ENCODE results near the gene NCKIPSD. TPM values are rescaled to one million over a fixed set of nuclear protein-coding genes. Genes with fewer than 3 reads are reported as not detected.

Gene NCKIPSD
- total and polyA plus RNA-seq, 2 experiments from 2014 or later: 19.9 to 22.9 TPM

- no peaks in the 10 kb centered on the region for H3K79me2 ChIP-seq
- H3K9me3 ChIP-seq (ENCODE audit: low read depth): no peaks in the 10 kb centered on the region
- H3K27me3 ChIP-seq: no peaks in the 10 kb centered on the region
- H2AFZ ChIP-seq: no peak overlapping the region
- H3K9me2 ChIP-seq (replicated peaks; ENCODE audit: insufficient read depth): no peaks in the 10 kb centered on the region
- no peak overlapping the region for H3K4me2 ChIP-seq
- H3K4me3 ChIP-seq: no peak overlapping the region
- H3K36me3 ChIP-seq (replicated peaks; ENCODE audit: insufficient read depth, low read depth): no peaks in the 10 kb centered on the region
- H4K20me1 ChIP-seq (ENCODE audit: insufficient read depth, poor library complexity, severe bottlenecking): no peaks in the 10 kb centered on the region
- TF ChIP-seq EZH2phosphoT487 (IDR thresholded peaks at IDR 0.05; ENCODE audit: low read depth, severe bottlenecking, unreplicated experiment) (no peak), CTCF (IDR thresholded peaks at IDR 0.05; ENCODE audit: poor library complexity) (no peak), EZH2 (IDR thresholded peaks at IDR 0.05; ENCODE audit: borderline replicate concordance) (no peak)
- DNase-seq (ENCODE audit: low spot score): no peak
- WGBS (ENCODE audit: low lambda C conversion rate, missing lambda C conversion rate): 96% methylated on average over 12 of the region's 12 CpGs
- H3K27ac ChIP-seq: no peak overlapping the region
- no peaks in the 10 kb centered on the region for H3K4me1 ChIP-seq (ENCODE audit: insufficient read depth)
These were observed 30.7 kb downstream of the NCKIPSD start for GRCh38 chr3:48655063-48655462.

GRCh38 chr3:48652923-48653715 lies 32.6 kb downstream of the NCKIPSD start:
- Histone ChIP-seq H3K9me3 (ENCODE audit: low read depth) (no peaks in the 10 kb centered on the region), H3K4me3 (no peak overlapping the region), H3K36me3 (replicated peaks; ENCODE audit: insufficient read depth, low read depth) (no peaks in the 10 kb centered on the region), H3K4me2 (no peak overlapping the region), H3K27me3 (no peaks in the 10 kb centered on the region), H3K79me2 (no peaks in the 10 kb centered on the region), H3K4me1 (ENCODE audit: insufficient read depth) (no peaks in the 10 kb centered on the region), H2AFZ (no peak overlapping the region), H4K20me1 (ENCODE audit: insufficient read depth, poor library complexity, severe bottlenecking) (no peaks in the 10 kb centered on the region), H3K9me2 (replicated peaks; ENCODE audit: insufficient read depth) (no peaks in the 10 kb centered on the region), H3K27ac (no peak overlapping the region)
- 96% methylated on average over 15 of the region's 15 CpGs for WGBS (ENCODE audit: low lambda C conversion rate, missing lambda C conversion rate)
- TF ChIP-seq CTCF (IDR thresholded peaks at IDR 0.05; ENCODE audit: poor library complexity) (no peak), EZH2 (IDR thresholded peaks at IDR 0.05; ENCODE audit: borderline replicate concordance) (no peak), EZH2phosphoT487 (IDR thresholded peaks at IDR 0.05; ENCODE audit: low read depth, severe bottlenecking, unreplicated experiment) (no peak)
- DNase-seq (ENCODE audit: low spot score): no peak

- no peak overlapping the region for H3K27ac ChIP-seq
- no peaks in the 10 kb centered on the region for H3K27me3 ChIP-seq
- WGBS (ENCODE audit: low lambda C conversion rate, missing lambda C conversion rate): 88% methylated on average over 11 of the region's 11 CpGs
These were observed 33.9 kb downstream of the NCKIPSD start for GRCh38 chr3:48651771-48652170.

More at GRCh38 chr3:48651771-48652170, 33.9 kb downstream of the NCKIPSD start:
- Histone ChIP-seq H3K79me2 (no peaks in the 10 kb centered on the region), H3K4me2 (no peak overlapping the region), H4K20me1 (ENCODE audit: insufficient read depth, poor library complexity, severe bottlenecking) (no peaks in the 10 kb centered on the region), H3K36me3 (replicated peaks; ENCODE audit: insufficient read depth, low read depth) (no peaks in the 10 kb centered on the region), H3K4me1 (ENCODE audit: insufficient read depth) (no peaks in the 10 kb centered on the region), H3K4me3 (no peak overlapping the region), H2AFZ (no peak overlapping the region), H3K9me2 (replicated peaks; ENCODE audit: insufficient read depth) (no peaks in the 10 kb centered on the region), H3K9me3 (ENCODE audit: low read depth) (no peaks in the 10 kb centered on the region)
- no peak for DNase-seq (ENCODE audit: low spot score)
- TF ChIP-seq EZH2 (IDR thresholded peaks at IDR 0.05; ENCODE audit: borderline replicate concordance) (no peak), EZH2phosphoT487 (IDR thresholded peaks at IDR 0.05; ENCODE audit: low read depth, severe bottlenecking, unreplicated experiment) (no peak), CTCF (IDR thresholded peaks at IDR 0.05; ENCODE audit: poor library complexity) (no peak)

All from hepatocyte (in vitro differentiated cells).